Parathyroid adenoma (tissue), 2 donors: Measurements from ENCODE around the gene INPP5A.

Experiments used
- H2AFZ ChIP-seq: fragments of 300-600 bp; sonication (generic); one replicate; pipeline ENCODE4 v1.7.0; 2017; ENCODE audit warnings: antibody characterized with exemption, mild to moderate bottlenecking
- H3K27ac ChIP-seq: fragments of 300-600 bp; sonication (generic); one replicate; pipeline ENCODE4 v1.7.0; 2017
- H3K27me3 ChIP-seq: fragments of 300-600 bp; sonication (generic); one replicate; pipeline ENCODE4 v1.7.0; 2017; ENCODE audit warnings: low read length; ENCODE audit not compliant: control insufficient read depth, insufficient read depth
- H3K36me3 ChIP-seq: fragments of 300-600 bp; sonication (generic); one replicate; pipeline ENCODE4 v1.7.0; 2017; ENCODE audit warnings: low read length; ENCODE audit not compliant: control insufficient read depth, insufficient read depth
- H3K4me1 ChIP-seq: fragments of 300-600 bp; sonication (generic); one replicate; pipeline ENCODE4 v1.7.0; 2017; ENCODE audit warnings: control low read depth
- H3K4me2 ChIP-seq: fragments of 300-600 bp; sonication (generic); one replicate; pipeline ENCODE4 v1.7.0; 2017; ENCODE audit warnings: low read length
- H3K4me3 ChIP-seq: fragments of 300-600 bp; sonication (generic); one replicate; pipeline ENCODE4 v1.7.0; 2017; ENCODE audit warnings: low read depth, low read length
- H3K79me2 ChIP-seq: fragments of 300-600 bp; sonication (generic); one replicate; pipeline ENCODE4 v1.7.0; 2017; ENCODE audit warnings: control low read depth
- H3K9ac ChIP-seq: fragments of 300-600 bp; sonication (generic); one replicate; pipeline ENCODE4 v1.7.0; 2017; ENCODE audit warnings: mild to moderate bottlenecking
- H3K9me3 ChIP-seq: fragments of 300-600 bp; sonication (generic); one replicate; pipeline ENCODE4 v1.7.0; 2017; ENCODE audit warnings: low read length; ENCODE audit not compliant: control insufficient read depth
- CTCF ChIP-seq: fragments of 300-600 bp; sonication (generic); IDR thresholded peaks from one replicate; pipeline ENCODE4 v1.7.0; 2017; ENCODE audit warnings: antibody characterized with exemption, mild to moderate bottlenecking
- donor health status: primary hyperparathyroidism.

Gene INPP5A

GRCh38 chr10:132735341-132735775 is 197.8 kb downstream of the INPP5A start:
- no peak overlapping the region for H2AFZ ChIP-seq
- H3K27ac ChIP-seq: no peak overlapping the region
- no peak for TF ChIP-seq CTCF
- no peaks in the 10 kb centered on the region for H3K4me1 ChIP-seq
- no peaks in the 10 kb centered on the region for H3K36me3 ChIP-seq
- H3K4me2 ChIP-seq: no peak overlapping the region
- H3K27me3 ChIP-seq: no peaks in the 10 kb centered on the region
- H3K4me3 ChIP-seq: no peak overlapping the region
- no peaks in the 10 kb centered on the region for H3K9me3 ChIP-seq
- H3K79me2 ChIP-seq: no peaks in the 10 kb centered on the region
- H3K9ac ChIP-seq: no peak overlapping the region

- no peak for TF ChIP-seq CTCF
- no peak overlapping the region for H3K4me2 ChIP-seq
- no peaks in the 10 kb centered on the region for H3K27me3 ChIP-seq
- no peak overlapping the region for H2AFZ ChIP-seq
- no peaks in the 10 kb centered on the region for H3K79me2 ChIP-seq
- H3K4me3 ChIP-seq: no peak overlapping the region
- no peak overlapping the region for H3K27ac ChIP-seq
- H3K9ac ChIP-seq: no peak overlapping the region
- no peaks in the 10 kb centered on the region for H3K4me1 ChIP-seq
- no peaks in the 10 kb centered on the region for H3K9me3 ChIP-seq
- no peaks in the 10 kb centered on the region for H3K36me3 ChIP-seq
Observed at GRCh38 chr10:132735923-132736391, 198.4 kb downstream of the INPP5A start.

- no peaks in the 10 kb centered on the region for H3K9me3 ChIP-seq
- H3K36me3 ChIP-seq: no peaks in the 10 kb centered on the region
- no peaks in the 10 kb centered on the region for H3K27me3 ChIP-seq
- no peak overlapping the region for H3K9ac ChIP-seq
- no peak for TF ChIP-seq CTCF
- no peak overlapping the region for H3K4me2 ChIP-seq
- no peak overlapping the region for H3K4me3 ChIP-seq
- no peak overlapping the region for H3K27ac ChIP-seq
- H3K4me1 ChIP-seq: no peaks in the 10 kb centered on the region
- H3K79me2 ChIP-seq: no peaks in the 10 kb centered on the region
- H2AFZ ChIP-seq: no peak overlapping the region
Observed at GRCh38 chr10:132737390-132738048, 199.9 kb downstream of the INPP5A start.

- no peak overlapping the region for H2AFZ ChIP-seq
- no peak for TF ChIP-seq CTCF
- H3K4me2 ChIP-seq: no peak overlapping the region
- no peaks in the 10 kb centered on the region for H3K27me3 ChIP-seq
- H3K79me2 ChIP-seq: no peaks in the 10 kb centered on the region
- no peaks in the 10 kb centered on the region for H3K4me1 ChIP-seq
- no peak overlapping the region for H3K9ac ChIP-seq
- H3K4me3 ChIP-seq: no peak overlapping the region
- no peak overlapping the region for H3K27ac ChIP-seq
- H3K9me3 ChIP-seq: no peaks in the 10 kb centered on the region
- H3K36me3 ChIP-seq: no peaks in the 10 kb centered on the region
Observed at GRCh38 chr10:132738454-132739224, 201.1 kb downstream of the INPP5A start.
